GM06990 (cell line): ENCODE data around the gene CCDC198.

ENCODE experiments used
- DNase-seq: peaks from one replicate; pipeline ENCODE4 v3.0.0-alpha.2; 2011; ENCODE audit not compliant: insufficient read length; ENCODE audit errors: extremely low read depth
- H3K27me3 ChIP-seq: replicated peaks from 2 replicates; pipeline ENCODE4 v1.6.0; 2011; ENCODE audit warnings: low read length; ENCODE audit not compliant: control insufficient read depth, insufficient read depth
- H3K36me3 ChIP-seq: 2 replicates; pipeline ENCODE4 v1.5.1; 2011; ENCODE audit warnings: low read length; ENCODE audit not compliant: control insufficient read depth, insufficient read depth
- H3K4me3 ChIP-seq: replicated peaks from 2 replicates; pipeline ENCODE4 v1.5.1; 2011; ENCODE audit warnings: low read depth, mild to moderate bottlenecking, control low read depth, low read length
- CTCF ChIP-seq: IDR thresholded peaks from 2 replicates; pipeline ENCODE4 v1.5.1; 2011; ENCODE audit warnings: low read length, control low read depth, mild to moderate bottlenecking, inconsistent platforms; ENCODE audit not compliant: insufficient read depth, poor library complexity, severe bottlenecking

CCDC198 gene

GRCh38 chr14:57482120-57482519 is 11.5 kb downstream of the CCDC198 start:
- DNase-seq = no peak
- Histone ChIP-seq H3K36me3 (no peaks in the 10 kb centered on the region), H3K4me3 (no peak overlapping the region), H3K27me3 (no peaks in the 10 kb centered on the region)
- TF ChIP-seq CTCF = no peak

- no peak for TF ChIP-seq CTCF
- Histone ChIP-seq H3K27me3 (no peaks in the 10 kb centered on the region), H3K4me3 (no peak overlapping the region), H3K36me3 (no peaks in the 10 kb centered on the region)
- DNase-seq = no peak
Observed at GRCh38 chr14:57480051-57480450, 13.6 kb downstream of the CCDC198 start.

GRCh38 chr14:57479197-57479596 is 14.5 kb downstream of the CCDC198 start:
- no peaks in the 10 kb centered on the region for H3K36me3 ChIP-seq
- TF ChIP-seq CTCF = no peak
- no peak for DNase-seq
- no peaks in the 10 kb centered on the region for H3K27me3 ChIP-seq
- H3K4me3 ChIP-seq = no peak overlapping the region

- DNase-seq = no peak
- H3K36me3 ChIP-seq = no peaks in the 10 kb centered on the region
- TF ChIP-seq CTCF = no peak
- H3K27me3 ChIP-seq = no peaks in the 10 kb centered on the region
- H3K4me3 ChIP-seq = no peak overlapping the region
Observed at GRCh38 chr14:57478050-57478449, 15.6 kb downstream of the CCDC198 start.

GRCh38 chr14:57470909-57471308 is 22.7 kb downstream of the CCDC198 start:
- H3K36me3 ChIP-seq = no peaks in the 10 kb centered on the region
- no peak for DNase-seq
- H3K4me3 ChIP-seq = no peak overlapping the region
- H3K27me3 ChIP-seq = no peaks in the 10 kb centered on the region
- no peak for TF ChIP-seq CTCF

GRCh38 chr14:57464008-57464730 is 29.5 kb downstream of the CCDC198 start:
- TF ChIP-seq CTCF = no peak
- DNase-seq = no peak
- Histone ChIP-seq H3K4me3 (no peak overlapping the region), H3K36me3 (no peaks in the 10 kb centered on the region), H3K27me3 (no peaks in the 10 kb centered on the region)
